ENCODE data around the gene RGS16.
A peak's percentile ranks its signal among the peaks of the same experiment; 100 is the strongest.

Gene RGS16

GRCh38 chr1:182608845-182609610, 4.8 kb upstream of the RGS16 start:
- DNase-seq, result no peak

- DNase-seq, result no peak
These were observed 4.0 kb upstream of the RGS16 start for GRCh38 chr1:182608236-182608635.

- DNase-seq, result no peak
These were observed 3.4 kb upstream of the RGS16 start for GRCh38 chr1:182607566-182607965.

GRCh38 chr1:182603646-182604174, 479 bp downstream of the RGS16 start:
- DNase-seq, result peak in 3 of 51 donors; percentile 26 to 43 (median 38)

- DNase-seq, result peak in 1 of 51 donors; percentile 36
These were observed 1.1 kb downstream of the RGS16 start for GRCh38 chr1:182602935-182603645.

GRCh38 chr1:182601913-182602312, 2.3 kb downstream of the RGS16 start:
- DNase-seq, result no peak

- DNase-seq, result peak in 37 of 51 donors; percentile 10 to 88 (median 43)
These were observed 2.8 kb downstream of the RGS16 start for GRCh38 chr1:182601416-182601786.

GRCh38 chr1:182600745-182601415, 3.3 kb downstream of the RGS16 start:
- peak in 1 of 51 donors; percentile 54 for DNase-seq

- DNase-seq, result peak in 1 of 51 donors; percentile 21
These were observed 4.0 kb downstream of the RGS16 start for GRCh38 chr1:182600036-182600713.

GRCh38 chr1:182599339-182599738, 4.8 kb downstream of the RGS16 start:
- DNase-seq, result no peak

GRCh38 chr1:182598296-182598695, 5.9 kb downstream of the RGS16 start:
- no peak for DNase-seq

- no peak for DNase-seq
These were observed 7.3 kb downstream of the RGS16 start for GRCh38 chr1:182596934-182597333.

- DNase-seq, result peak in 33 of 51 donors; percentile 13 to 71 (median 45)
These were observed 8.4 kb downstream of the RGS16 start for GRCh38 chr1:182595641-182596240.

GRCh38 chr1:182589931-182590330, 14.3 kb downstream of the RGS16 start:
- DNase-seq, result no peak

- no peak for DNase-seq
These were observed 14.7 kb downstream of the RGS16 start for GRCh38 chr1:182589520-182589919.

GRCh38 chr1:182588500-182589396, 15.4 kb downstream of the RGS16 start, which contains the start of gene RNASEL:
Gene RNASEL (minus strand): TSS chr1:182589256. CDS start chr1:182586806, 2,450 bp downstream.
- DNase-seq, result peak in 43 of 51 donors; percentile 16 to 87 (median 51)

- DNase-seq, result no peak
These were observed 16.3 kb downstream of the RGS16 start for GRCh38 chr1:182587666-182588499.

GRCh38 chr1:182587093-182587492, 17.1 kb downstream of the RGS16 start:
- no peak for DNase-seq

GRCh38 chr1:182586380-182586779, 17.8 kb downstream of the RGS16 start:
- no peak for DNase-seq

All from hypothalamus (tissue), 51 donors.